Tibial nerve (tissue), 3 donors: Measurements from ENCODE around the gene PRR15L.

Source experiments
- POLR2A ChIP-seq, 2 donors: fragments of 450-650 bp; IDR thresholded peaks; one replicate each; pipeline ENCODE4 v1.6.1; 2017; ENCODE audit warnings: antibody characterized with exemption in 2 of 2, mild to moderate bottlenecking in 2 of 2, moderate library complexity in 2 of 2
- TF ChIP-seq, protein P1 (sequence below), 5 experiments: fragments of 200-600 bp in 3 of 5; fragments of 450-650 bp in 2 of 5; sonication (generic) in 3 of 5; IDR thresholded peaks; one replicate each; pipeline ENCODE4 v1.5.1; 2016 to 2019; ENCODE audit warnings: antibody characterized with exemption in 5 of 5, mild to moderate bottlenecking in 3 of 5, moderate library complexity in 2 of 5

DNA sequence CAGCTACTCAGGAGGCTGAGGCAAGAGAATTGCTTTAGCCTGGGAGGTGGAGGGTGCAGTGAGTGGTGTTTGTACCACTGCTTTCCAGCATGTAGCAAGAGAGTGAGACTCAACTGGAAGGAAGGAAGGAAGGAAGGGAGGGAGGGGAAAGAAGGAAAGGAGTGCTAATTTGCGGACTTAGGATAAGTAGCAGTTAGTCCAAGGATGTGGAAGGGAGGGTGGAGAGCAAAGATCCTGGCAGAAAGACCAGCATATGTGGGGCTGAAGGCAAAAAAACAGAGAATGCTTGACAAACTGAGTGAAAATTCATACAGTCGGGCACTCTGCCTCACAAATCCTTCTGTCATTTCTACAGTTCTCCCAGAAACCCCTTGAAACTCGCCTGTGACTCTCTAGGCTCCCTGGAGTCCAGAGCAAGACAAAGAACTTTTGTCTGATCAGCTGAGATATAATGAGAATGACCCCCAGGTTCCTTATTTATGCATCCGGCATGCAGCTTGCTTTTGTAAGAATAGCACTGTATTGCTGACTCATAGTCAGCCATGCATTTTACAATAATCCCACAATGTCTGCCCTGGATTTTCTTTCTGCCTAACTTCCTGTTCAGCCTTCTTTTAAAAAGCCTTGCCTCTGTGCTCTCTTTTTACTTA lies 44.7 kb upstream of the PRR15L start:
- TF ChIP-seq POLR2A (IDR thresholded peaks at IDR 0.05), result no peak
- TF ChIP-seq, protein P1, sequence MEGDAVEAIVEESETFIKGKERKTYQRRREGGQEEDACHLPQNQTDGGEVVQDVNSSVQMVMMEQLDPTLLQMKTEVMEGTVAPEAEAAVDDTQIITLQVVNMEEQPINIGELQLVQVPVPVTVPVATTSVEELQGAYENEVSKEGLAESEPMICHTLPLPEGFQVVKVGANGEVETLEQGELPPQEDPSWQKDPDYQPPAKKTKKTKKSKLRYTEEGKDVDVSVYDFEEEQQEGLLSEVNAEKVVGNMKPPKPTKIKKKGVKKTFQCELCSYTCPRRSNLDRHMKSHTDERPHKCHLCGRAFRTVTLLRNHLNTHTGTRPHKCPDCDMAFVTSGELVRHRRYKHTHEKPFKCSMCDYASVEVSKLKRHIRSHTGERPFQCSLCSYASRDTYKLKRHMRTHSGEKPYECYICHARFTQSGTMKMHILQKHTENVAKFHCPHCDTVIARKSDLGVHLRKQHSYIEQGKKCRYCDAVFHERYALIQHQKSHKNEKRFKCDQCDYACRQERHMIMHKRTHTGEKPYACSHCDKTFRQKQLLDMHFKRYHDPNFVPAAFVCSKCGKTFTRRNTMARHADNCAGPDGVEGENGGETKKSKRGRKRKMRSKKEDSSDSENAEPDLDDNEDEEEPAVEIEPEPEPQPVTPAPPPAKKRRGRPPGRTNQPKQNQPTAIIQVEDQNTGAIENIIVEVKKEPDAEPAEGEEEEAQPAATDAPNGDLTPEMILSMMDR (IDR thresholded peaks at IDR 0.05), result no peak
